GM19240 (cell line): ENCODE data around the gene PSMB3.
"Not testable (repeated sequence)": the region's sequence is repeated elsewhere in the genome, so short reads cannot be mapped to it uniquely, and the experiment has no call there.

Experiments
- DNase-seq: peaks from one replicate; pipeline ENCODE4 v3.0.0; 2011; ENCODE audit warnings: low spot score; ENCODE audit not compliant: insufficient read length

Gene PSMB3

GRCh38 chr17:38749223-38750043, 3.1 kb upstream of the PSMB3 start:
- DNase-seq: no peak

DNA sequence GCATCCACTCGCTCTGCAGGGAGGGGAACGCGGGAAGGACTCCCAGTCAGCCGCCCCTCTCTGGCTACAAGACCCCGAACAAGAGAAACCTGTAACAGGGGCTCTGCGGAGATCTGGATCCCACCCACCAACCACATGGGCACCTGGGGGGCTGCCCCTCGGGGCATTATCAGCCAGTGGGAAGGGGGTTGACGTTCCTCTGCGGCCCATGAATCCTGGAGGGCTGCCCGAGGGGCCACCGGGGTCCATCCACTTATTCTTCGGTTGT, 2.6 kb upstream of the PSMB3 start:
- DNase-seq: no peak

- no peak for DNase-seq
These were observed 2.0 kb upstream of the PSMB3 start for GRCh38 chr17:38750312-38751121.

GRCh38 chr17:38751144-38751807, 1.3 kb upstream of the PSMB3 start:
- no peak for DNase-seq

GRCh38 chr17:38751808-38752307, 683 bp upstream of the PSMB3 start:
- no peak for DNase-seq

- no peak for DNase-seq
These were observed 548 bp downstream of the PSMB3 start for GRCh38 chr17:38753071-38753506.

DNA sequence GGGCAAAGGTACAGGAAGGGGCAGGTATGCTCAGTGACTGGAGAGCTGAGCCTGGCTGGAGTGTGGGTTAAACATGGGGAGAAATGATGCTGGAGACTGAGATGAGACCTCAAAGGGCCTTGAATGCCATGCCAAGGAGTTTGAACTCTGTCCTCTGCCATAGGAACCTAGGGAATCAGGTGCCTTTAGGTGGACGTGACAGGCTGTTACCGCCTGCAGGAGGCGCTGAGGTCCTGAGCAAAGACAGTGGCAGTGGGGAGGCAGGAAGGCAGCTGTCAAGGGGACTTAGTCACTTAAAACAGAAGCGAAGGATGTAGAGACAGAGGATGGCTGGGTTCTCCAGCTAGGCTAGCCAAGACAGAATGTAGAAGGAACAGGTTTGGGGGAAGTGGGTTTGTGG, 9.1 kb downstream of the PSMB3 start:
- no peak for DNase-seq

GRCh38 chr17:38762231-38762630, 9.7 kb downstream of the PSMB3 start:
- no peak for DNase-seq

- no peak for DNase-seq
These were observed 13.8 kb downstream of the PSMB3 start for GRCh38 chr17:38766341-38766740.

DNA sequence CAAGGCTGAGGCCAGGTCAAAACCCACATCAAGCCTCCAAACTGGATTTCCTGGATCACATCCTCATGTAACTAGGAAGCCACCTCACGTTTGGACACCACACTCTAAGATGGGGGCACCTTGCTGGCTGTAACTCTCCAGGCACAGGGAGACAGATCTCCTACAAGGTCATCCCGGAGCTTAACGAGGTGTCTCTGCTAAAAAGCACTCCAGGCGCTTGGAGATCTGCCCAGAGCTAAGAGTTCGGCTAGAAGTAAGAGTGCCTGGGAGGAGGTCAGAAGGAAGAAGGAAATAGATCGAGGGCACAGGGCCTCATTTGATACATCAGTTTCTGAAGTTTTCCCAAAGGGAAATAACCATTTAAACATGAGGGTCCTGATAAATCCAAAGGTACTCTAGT, 15.9 kb downstream of the PSMB3 start:
- no peak for DNase-seq

DNA sequence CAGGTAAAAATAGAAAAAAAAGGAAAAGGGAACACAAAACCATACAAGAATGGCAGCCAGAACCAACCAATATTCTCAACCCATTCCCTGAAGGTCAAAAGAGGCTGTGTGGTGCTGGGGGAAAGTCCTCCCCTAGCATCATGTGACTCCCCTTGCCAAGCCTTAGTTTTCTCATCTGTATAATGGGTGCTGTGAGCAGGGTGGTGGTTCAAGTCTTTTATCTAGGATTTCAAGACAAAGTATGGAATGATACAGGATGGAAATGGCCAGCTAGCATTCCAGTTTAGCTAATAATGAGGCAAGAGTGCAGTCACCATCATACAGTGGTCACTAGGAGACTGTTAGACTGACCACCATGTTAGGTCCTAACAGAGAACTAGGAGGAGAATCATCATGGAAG, 20.7 kb downstream of the PSMB3 start:
- no peak for DNase-seq

DNA sequence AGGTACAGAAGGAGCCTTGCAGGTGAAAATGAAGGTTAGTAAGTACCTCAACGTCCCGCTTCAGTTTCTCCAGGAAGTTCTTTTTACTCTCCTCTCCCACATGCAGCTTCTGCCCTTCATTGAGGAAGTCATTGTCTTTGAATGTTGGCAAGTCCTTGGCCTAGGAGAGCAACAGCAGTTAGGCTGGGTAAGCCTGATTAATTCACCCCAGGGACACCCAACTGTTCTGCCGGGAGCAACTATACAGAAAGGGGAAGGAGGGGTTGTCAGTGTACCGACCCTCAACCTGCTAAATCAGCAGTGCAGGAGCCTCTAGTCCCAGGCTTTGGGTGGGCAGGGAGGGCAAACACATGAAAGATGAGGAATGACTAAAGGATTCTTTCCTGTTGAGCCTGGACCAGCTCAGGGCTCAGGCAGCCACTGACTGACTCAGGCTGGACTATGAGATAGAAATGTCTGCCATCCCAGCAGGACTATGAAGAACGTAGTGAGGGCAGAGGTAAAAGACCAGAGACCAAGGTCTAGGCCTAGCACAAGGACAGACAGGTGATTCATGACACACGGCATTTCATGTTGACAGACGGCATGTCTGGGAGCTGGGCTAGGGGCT, 25.2 kb downstream of the PSMB3 start:
- DNase-seq: no peak

DNA sequence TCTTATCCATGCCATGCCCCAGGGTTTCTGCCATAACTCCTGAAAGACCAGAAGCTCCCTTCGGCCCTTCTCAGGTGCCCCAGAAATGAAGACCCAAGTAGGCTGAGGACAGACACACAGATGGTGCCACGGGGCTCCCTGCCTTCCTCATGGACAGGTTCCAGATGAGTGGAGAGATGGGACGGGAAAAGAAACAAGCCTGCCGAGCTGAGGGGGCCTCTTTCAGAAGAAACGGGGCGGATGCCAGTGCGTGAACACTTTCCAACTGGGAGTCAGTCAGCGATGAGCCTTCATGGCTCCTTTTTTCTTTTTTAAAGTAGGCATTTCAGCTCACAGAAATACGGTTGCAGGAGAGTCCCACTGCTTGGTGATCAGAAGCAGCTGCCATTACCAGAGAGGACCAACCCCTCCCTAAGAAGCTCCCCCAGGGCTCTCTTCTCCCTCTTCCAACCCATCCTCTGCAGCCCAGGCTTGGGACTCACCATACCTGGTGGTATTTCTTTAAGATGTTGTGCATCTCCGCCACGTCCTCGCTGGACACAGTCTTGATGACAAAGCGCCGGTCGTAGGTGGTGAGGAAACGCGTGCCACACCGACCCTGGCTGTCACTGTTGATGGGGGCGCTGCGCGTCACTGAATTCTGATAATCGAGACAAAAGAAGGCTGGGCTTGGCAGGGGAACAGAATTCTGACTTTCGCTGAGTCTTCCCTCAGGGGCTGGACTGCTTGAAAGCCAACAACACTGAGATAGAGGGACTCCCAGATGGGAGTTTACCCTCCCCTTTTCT, 27.6 kb downstream of the PSMB3 start:
- DNase-seq: no peak

- DNase-seq: no peak
These were observed 30.7 kb downstream of the PSMB3 start for GRCh38 chr17:38783227-38783626.

- no peak for DNase-seq
These were observed 33.8 kb downstream of the PSMB3 start for GRCh38 chr17:38786372-38786771.

- DNase-seq: not testable (repeated sequence)
These were observed 35.5 kb downstream of the PSMB3 start for GRCh38 chr17:38787999-38788398.

- DNase-seq: no peak
These were observed 36.6 kb downstream of the PSMB3 start for GRCh38 chr17:38789185-38789584.

DNA sequence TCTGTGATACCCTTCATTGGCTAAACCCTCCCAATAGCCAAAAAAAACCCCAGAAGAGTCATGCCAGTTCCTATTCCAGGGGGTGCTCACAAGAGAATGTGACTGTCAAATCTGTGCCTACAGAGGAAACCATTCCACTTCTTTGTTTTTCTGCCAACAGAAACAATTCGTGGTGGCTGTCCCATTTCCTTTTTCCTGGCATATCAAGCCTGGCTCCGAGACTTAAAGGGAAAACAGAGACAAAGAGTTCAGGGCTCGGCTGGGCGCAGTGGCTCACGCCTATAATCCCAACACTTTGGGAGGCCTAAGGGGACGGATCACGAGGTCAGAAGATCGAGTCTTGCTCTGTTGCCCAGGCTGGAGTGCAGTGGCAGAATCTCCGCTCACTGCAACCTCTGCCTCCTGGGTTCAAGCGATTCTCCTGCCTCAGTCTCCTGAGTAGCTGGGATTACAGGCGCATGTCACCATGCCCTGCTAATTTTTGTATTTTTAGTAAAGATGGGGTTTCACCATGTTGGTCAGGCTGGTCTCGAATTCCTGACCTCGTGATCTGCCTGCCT, 37.7 kb downstream of the PSMB3 start:
- not testable (repeated sequence) for DNase-seq

GRCh38 chr17:38791162-38791561, 38.6 kb downstream of the PSMB3 start:
- no peak for DNase-seq

DNA sequence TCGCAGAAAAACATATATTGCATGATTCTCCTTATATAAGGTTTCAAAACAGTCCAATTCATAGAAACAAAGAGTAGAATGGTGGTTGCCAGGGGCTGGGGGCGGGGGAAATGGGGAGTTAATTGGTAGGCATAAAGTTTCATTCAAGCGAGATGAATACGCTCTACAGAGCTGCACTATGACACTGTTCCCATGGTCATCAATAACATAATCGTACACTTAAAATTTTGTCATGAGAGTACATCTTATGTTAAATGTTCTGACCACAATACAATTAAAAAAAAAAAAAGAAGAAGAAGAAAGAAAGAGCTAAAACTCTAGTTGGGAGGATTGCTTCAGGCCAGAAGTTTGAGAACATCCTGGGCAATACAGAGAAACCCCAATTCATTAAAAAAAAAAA, 41.7 kb downstream of the PSMB3 start:
- no peak for DNase-seq
